Brain pericyte (primary cell): ENCODE measurements around the gene PIEZO2.
"Not testable (repeated sequence)": the region's sequence is repeated elsewhere in the genome, so short reads cannot be mapped to it uniquely, and the experiment has no call there.

Experiments used
- DNase-seq: peaks from one replicate; pipeline ENCODE4 v3.0.0-alpha.2; 2012; ENCODE audit warnings: low read depth, low spot score

PIEZO2 gene

GRCh38 chr18:10977042-10977441 is 172.3 kb downstream of the PIEZO2 start:
- no peak for DNase-seq

GRCh38 chr18:10973567-10974203 is 175.7 kb downstream of the PIEZO2 start:
- no peak for DNase-seq

GRCh38 chr18:10971717-10972116 is 177.7 kb downstream of the PIEZO2 start:
- no peak for DNase-seq

DNA sequence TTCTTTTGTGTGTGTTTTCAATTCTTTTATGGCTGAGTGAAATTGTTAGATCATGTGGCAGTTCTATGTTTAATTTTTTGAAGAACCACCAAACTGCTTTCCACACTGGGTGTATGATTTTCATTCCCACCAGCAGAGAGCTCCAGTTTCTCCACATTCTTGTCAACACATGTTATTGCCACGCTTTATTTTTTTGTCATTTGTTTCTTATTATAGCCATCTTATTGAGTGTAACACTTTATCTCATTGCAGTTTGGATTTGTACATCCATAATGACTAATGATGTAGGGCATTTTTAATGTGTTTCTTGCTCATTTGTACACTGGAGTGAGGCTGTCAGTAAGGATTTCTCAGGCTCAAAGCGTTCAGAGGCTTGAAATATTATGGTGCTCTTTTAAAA is 184.2 kb downstream of the PIEZO2 start:
- DNase-seq, result no peak

- DNase-seq, result no peak
These were observed 195.7 kb downstream of the PIEZO2 start for GRCh38 chr18:10953672-10954071.

- no peak for DNase-seq
These were observed 197.5 kb downstream of the PIEZO2 start for GRCh38 chr18:10951631-10952544.

DNA sequence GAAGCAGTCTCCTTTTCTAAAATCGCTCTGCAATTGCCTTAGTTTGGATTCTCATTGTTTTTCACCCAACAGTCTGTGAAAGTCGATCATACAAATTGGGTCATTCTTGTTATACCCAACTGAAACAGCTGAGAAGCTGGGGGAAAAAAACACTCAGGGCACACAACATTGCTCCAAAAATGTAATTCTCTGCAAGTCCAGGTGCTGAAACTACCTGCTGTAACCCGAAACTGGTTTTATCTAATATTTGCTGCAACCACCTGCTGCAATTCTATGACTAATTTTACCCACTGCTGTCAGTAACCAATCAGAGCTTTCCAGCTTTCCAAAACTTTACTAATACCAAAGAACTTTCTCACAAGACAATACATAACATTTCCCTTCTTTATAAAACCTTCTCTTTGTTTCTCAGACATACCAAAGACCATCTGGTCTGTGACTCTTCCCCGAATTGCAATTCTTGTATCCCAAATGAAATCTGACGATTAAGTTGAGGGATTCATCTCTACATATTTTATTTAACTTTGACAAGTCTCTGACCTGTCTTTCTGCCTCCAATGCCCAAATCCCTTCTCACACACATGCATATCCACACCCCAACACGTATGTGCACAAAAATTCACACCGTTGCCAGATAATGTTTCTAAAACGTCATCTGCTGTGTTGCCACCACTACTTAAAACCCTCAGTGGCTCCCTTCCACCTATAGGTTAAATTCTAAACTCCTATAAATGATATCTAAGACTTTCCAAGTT is 198.3 kb downstream of the PIEZO2 start:
- no peak for DNase-seq

GRCh38 chr18:10950080-10950875 is 199.1 kb downstream of the PIEZO2 start:
- no peak for DNase-seq

DNA sequence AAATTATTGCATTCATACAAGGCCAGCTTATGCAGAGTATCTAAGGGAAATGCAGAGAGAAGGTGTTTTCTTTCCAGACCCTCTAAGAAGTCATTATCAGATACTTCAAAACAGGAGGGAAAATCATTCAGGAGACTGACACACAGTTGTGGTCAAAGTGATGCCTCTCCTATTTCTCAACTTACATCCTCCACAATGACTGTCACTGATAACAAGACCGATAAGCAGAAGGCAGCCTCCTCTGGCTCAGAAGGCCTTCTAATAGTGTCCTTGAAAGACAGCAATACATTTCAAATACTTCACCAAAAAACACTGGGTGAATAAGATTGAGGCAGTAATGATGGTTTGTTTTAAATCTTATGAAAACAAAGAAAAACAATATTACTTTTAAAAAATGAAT is 199.7 kb downstream of the PIEZO2 start:
- DNase-seq, result no peak

- no peak for DNase-seq
These were observed 200.9 kb downstream of the PIEZO2 start for GRCh38 chr18:10948421-10948820.

GRCh38 chr18:10946058-10946457 is 203.3 kb downstream of the PIEZO2 start:
- DNase-seq, result no peak

GRCh38 chr18:10942998-10943397 is 206.4 kb downstream of the PIEZO2 start:
- no peak for DNase-seq

- no peak for DNase-seq
These were observed 209.5 kb downstream of the PIEZO2 start for GRCh38 chr18:10939822-10940221.

GRCh38 chr18:10937743-10938640 is 211.4 kb downstream of the PIEZO2 start:
- no peak for DNase-seq

- DNase-seq, result no peak
These were observed 213.0 kb downstream of the PIEZO2 start for GRCh38 chr18:10936176-10937053.

- no peak for DNase-seq
These were observed 213.8 kb downstream of the PIEZO2 start for GRCh38 chr18:10935588-10935987.

GRCh38 chr18:10933648-10934047 is 215.7 kb downstream of the PIEZO2 start:
- not testable (repeated sequence) for DNase-seq

GRCh38 chr18:10930076-10930475 is 219.3 kb downstream of the PIEZO2 start:
- DNase-seq, result no peak

DNA sequence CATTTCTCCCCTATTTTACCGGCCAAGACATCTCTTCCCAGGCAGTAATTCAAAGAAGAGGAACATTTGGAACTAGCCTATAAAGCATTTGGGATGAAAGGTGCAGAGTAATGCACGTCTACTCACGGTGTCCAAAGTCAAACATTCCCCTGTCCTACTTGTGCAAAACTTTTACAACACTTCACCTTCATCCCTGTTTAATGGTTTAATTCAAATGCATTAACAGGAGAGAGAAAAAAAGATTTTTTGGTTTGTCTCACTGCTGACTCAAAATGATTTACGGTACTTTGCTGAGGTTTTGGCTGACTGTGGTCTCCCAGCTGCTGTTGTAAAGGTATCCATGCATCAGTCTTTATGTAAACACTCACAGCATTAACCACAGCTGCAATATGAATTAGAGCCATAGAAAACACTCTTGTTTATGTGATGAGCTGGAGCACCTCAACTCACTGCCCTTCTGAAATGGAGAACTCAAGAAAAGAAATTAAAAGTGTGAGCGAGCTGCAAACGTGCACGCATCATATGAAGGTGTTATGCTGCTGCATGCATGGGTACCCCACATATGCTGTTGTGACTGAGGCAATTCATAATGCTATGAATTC is 220.5 kb downstream of the PIEZO2 start:
- DNase-seq, result peak; percentile 66
